Neural cell (in vitro differentiated cells): ENCODE results near the gene SYT2.

ENCODE experiments used
- EP300 ChIP-seq: fragments of 450-650 bp; conservative IDR thresholded peaks from 2 replicates; pipeline ENCODE4 v1.6.1; 2014; ENCODE audit warnings: antibody characterized with exemption, mild to moderate bottlenecking, moderate library complexity; ENCODE audit not compliant: poor library complexity, severe bottlenecking
- EZH2 ChIP-seq: fragments of 200-600, 300-800 bp; shearing (Covaris generic), sonication (generic); IDR thresholded peaks from 2 replicates; pipeline ENCODE4 v1.6.1; 2014; ENCODE audit warnings: antibody characterized with exemption, low read length, borderline replicate concordance, mild to moderate bottlenecking; ENCODE audit not compliant: insufficient read depth, poor library complexity, severe bottlenecking
- POLR2AphosphoS5 ChIP-seq: IDR thresholded peaks from 2 replicates; pipeline ENCODE4 v1.6.1; 2012
- RAD21 ChIP-seq: fragments of 450-650 bp; conservative IDR thresholded peaks from 2 replicates; pipeline ENCODE4 v1.6.1; 2014; ENCODE audit warnings: antibody characterized with exemption, mild to moderate bottlenecking, moderate library complexity
- TAF1 ChIP-seq: IDR thresholded peaks from 2 replicates; pipeline ENCODE4 v1.6.1; 2012; ENCODE audit warnings: low read depth
- TF ChIP-seq, protein P1 (sequence below): fragments of 450-650 bp; IDR thresholded peaks from 2 replicates; pipeline ENCODE4 v1.5.1; 2014; ENCODE audit warnings: antibody characterized with exemption, mild to moderate bottlenecking, moderate library complexity; ENCODE audit not compliant: poor library complexity, severe bottlenecking

- TF ChIP-seq, protein P1, sequence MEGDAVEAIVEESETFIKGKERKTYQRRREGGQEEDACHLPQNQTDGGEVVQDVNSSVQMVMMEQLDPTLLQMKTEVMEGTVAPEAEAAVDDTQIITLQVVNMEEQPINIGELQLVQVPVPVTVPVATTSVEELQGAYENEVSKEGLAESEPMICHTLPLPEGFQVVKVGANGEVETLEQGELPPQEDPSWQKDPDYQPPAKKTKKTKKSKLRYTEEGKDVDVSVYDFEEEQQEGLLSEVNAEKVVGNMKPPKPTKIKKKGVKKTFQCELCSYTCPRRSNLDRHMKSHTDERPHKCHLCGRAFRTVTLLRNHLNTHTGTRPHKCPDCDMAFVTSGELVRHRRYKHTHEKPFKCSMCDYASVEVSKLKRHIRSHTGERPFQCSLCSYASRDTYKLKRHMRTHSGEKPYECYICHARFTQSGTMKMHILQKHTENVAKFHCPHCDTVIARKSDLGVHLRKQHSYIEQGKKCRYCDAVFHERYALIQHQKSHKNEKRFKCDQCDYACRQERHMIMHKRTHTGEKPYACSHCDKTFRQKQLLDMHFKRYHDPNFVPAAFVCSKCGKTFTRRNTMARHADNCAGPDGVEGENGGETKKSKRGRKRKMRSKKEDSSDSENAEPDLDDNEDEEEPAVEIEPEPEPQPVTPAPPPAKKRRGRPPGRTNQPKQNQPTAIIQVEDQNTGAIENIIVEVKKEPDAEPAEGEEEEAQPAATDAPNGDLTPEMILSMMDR, result no peak
- no peak for TF ChIP-seq EP300
- TF ChIP-seq RAD21, result no peak
- TF ChIP-seq EZH2, result no peak
- TF ChIP-seq POLR2AphosphoS5, result no peak
- no peak for TF ChIP-seq TAF1
These were observed 93.8 kb downstream of the SYT2 start for GRCh38 chr1:202616355-202616915.
